ENCODE results near the gene KNL1. TPM values are rescaled to one million over a fixed set of nuclear protein-coding genes. Genes with fewer than 3 reads are reported as not detected.
A peak's percentile ranks its signal among the peaks of the same experiment; 100 is the strongest.

KNL1 gene
- total and polyA plus RNA-seq, 4 donors, result 1.5 to 38.5 (median 2.9) TPM

GRCh38 chr15:40582726-40583246 is 11.3 kb upstream of the KNL1 start:
- H3K27me3 ChIP-seq (ENCODE audit: control insufficient read depth in 4 of 4, insufficient read depth in 4 of 4, low read length in 3 of 4), result no peaks in the 10 kb centered on the region
- 22% methylated on average over 8 of the region's 8 CpGs for WGBS
- H3K9me3 ChIP-seq (ENCODE audit: control insufficient read depth in 4 of 4, low read length in 3 of 4), result no peaks in the 10 kb centered on the region
- H3K27ac ChIP-seq (ENCODE audit: low read depth in 1 of 2, low read length in 2 of 2), result peak overlapping the region; percentile 62 to 69
- peaks cover 1 to 13% (median 7%) of the 10 kb centered on the region in 4 donors for H3K4me1 ChIP-seq (ENCODE audit: control insufficient read depth in 4 of 4, insufficient read depth in 4 of 4, low read length in 3 of 4)
- no peaks in the 10 kb centered on the region for H3K36me3 ChIP-seq (ENCODE audit: control insufficient read depth in 4 of 4, insufficient read depth in 3 of 4, low read depth in 1 of 4, low read length in 3 of 4)
- peak overlapping the region in 1 of 2 donors; percentile 59 for H3K9ac ChIP-seq (ENCODE audit: low read depth in 1 of 2, low read length in 2 of 2)
- TF ChIP-seq FOXA1 (IDR thresholded peaks at IDR 0.05) (no peak), EGR1 (IDR thresholded peaks at IDR 0.05; ENCODE audit: low read depth in 2 of 2) (peak in 1 of 2 donors; percentile 50), GABPA (IDR thresholded peaks at IDR 0.05 in 1 of 2, conservative IDR thresholded peaks at IDR 0.05 in 1 of 2) (no peak), JUND (IDR thresholded peaks at IDR 0.05) (no peak), ZBTB33 (IDR thresholded peaks at IDR 0.05) (peak; percentile 33), HNF4G (IDR thresholded peaks at IDR 0.05) (peak; percentile 62), HNF4A (conservative IDR thresholded peaks at IDR 0.05) (peak; percentile 80 to 84), MAX (IDR thresholded peaks at IDR 0.05) (peak; percentile 47), CTCF (IDR thresholded peaks at IDR 0.05; ENCODE audit: low read depth, low read length, missing input control) (peak; percentile 4), RXRA (IDR thresholded peaks at IDR 0.05) (peak; percentile 59 to 64), NR2F2 (IDR thresholded peaks at IDR 0.05) (peak; percentile 83), RAD21 (IDR thresholded peaks at IDR 0.05) (peak in 1 of 2 donors; percentile 4), YY1 (IDR thresholded peaks at IDR 0.05) (no peak), ATF3 (IDR thresholded peaks at IDR 0.05) (no peak), TAF1 (conservative IDR thresholded peaks at IDR 0.05) (peak; percentile 51), REST (IDR thresholded peaks at IDR 0.05) (peak; percentile 69), FOXA2 (IDR thresholded peaks at IDR 0.05) (peak; percentile 70), SP1 (IDR thresholded peaks at IDR 0.05) (peak; percentile 96)
- H3K4me3 ChIP-seq (ENCODE audit: low read depth in 1 of 3, low read length in 3 of 3), result peak overlapping the region; percentile 49 to 70 (median 65)
- DNase-seq (ENCODE audit: low spot score), result peak; percentile 40
